GM19397 (cell line): Measurements from ENCODE around the gene KLHL21.
"Not testable (repeated sequence)": the region's sequence is repeated elsewhere in the genome, so short reads cannot be mapped to it uniquely, and the experiment has no call there.

Experiments used
- ATAC-seq: cut with Tn5 transposase; IDR thresholded peaks from one replicate; pipeline ENCODE4 v1.9.1; 2021; ENCODE audit warnings: mild to moderate bottlenecking, moderate library complexity; ENCODE audit not compliant: unreplicated experiment

Gene KLHL21, protein sequence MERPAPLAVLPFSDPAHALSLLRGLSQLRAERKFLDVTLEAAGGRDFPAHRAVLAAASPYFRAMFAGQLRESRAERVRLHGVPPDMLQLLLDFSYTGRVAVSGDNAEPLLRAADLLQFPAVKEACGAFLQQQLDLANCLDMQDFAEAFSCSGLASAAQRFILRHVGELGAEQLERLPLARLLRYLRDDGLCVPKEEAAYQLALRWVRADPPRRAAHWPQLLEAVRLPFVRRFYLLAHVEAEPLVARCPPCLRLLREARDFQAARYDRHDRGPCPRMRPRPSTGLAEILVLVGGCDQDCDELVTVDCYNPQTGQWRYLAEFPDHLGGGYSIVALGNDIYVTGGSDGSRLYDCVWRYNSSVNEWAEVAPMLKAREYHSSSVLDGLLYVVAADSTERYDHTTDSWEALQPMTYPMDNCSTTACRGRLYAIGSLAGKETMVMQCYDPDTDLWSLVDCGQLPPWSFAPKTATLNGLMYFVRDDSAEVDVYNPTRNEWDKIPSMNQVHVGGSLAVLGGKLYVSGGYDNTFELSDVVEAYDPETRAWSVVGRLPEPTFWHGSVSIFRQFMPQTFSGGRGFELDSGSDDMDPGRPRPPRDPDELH

DNA sequence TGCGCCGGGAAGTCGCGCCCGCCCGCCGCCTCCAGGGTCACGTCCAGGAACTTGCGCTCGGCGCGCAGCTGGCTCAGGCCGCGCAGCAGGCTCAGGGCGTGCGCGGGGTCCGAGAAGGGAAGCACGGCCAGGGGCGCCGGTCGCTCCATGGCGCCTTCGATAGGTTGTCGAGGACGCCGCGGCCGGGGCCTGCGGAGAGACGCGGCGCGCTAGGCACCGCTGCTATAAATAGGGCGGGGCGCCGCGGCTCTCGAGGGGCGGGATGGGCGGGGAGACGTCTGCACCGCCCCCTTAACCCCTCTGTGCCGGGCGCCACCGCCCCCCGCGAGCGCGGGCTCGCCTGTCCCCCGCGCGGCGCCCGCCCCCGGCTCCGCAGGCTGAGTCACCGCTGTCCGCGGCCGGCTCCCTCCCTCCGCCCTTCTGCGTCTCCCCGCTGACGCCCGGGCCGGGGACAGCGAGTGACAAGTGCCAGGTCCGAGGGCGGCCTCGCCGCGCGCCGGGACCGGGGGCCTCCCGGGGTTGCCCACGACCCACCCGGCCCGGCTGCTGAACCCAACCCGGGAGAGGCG, at the start of gene KLHL21:
KLHL21 (minus strand) TSS at position 201 of the 569 bp plus-strand sequence; CDS start at position 149, 52 bp downstream.
- ATAC-seq: peak; percentile 51

DNA sequence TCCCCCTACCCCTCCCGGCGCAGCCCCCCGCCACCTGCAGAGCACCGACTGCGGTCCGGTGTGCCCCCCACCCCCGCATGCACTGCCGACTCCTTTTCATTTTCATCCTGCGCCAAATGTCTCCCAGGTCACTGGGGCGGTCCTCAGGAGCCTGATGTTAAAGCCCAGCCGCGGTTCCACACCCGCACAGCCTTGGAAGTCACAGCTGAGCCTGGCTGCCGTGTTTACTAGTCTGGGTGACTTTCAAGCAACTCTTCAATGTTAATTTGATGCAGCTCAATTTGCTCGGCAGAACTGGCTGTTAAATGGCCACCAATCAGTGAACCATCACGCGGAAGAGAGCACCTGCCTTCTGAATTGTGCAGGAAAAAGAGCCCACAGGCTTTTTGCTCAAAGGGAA, 49.2 kb upstream of the KLHL21 start:
- no peak for ATAC-seq

DNA sequence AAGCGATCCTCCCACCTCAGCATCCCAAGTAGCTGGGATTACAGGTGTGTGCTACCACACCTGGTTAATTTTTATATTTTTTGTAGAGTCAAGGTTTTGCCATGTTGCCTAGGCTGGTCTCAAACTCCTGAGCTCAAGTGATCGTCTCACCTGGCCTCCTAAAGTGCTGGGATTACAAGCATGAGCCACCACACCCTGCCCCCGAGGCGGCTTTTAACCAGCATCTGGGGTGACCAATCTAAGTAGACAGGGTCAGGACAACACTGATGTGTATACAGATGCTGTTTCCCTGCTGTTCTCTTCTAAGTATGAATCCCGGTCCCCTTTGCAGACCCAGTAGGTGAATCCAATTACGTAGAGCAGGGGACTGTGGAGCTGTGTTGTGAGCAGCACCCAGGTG, 45.9 kb upstream of the KLHL21 start:
- ATAC-seq: no peak

DNA sequence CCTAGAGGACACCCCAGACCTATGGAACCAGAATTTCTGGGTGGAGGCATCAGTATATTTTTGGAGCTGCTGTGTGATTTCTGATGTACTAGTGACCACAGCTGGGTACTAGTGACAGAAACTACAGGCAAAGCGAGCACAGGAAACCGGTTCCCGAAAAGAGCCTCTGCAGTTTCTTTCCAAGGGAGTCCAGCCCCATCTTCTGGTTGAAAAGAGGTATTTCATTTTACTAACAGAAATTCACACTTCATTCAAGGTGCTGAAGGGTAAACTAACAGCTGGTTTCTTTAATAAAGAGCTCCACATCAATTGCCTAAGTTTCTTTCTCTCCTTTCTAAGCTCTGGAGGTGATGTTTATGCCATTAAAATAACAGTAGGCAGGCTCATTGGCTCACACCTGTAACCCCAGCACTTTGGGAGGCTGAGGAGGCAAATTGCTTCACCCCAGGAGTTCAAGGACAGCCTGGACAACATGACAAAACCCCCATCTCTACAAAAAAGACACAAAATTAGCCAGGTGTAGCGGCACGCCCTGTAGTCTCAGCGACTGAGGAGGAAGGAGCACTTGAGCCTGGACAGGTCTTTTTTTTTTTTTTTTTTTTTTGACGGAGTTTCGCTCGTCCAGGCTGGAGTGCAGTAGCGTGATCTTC, 44.0 kb upstream of the KLHL21 start:
- no peak for ATAC-seq

DNA sequence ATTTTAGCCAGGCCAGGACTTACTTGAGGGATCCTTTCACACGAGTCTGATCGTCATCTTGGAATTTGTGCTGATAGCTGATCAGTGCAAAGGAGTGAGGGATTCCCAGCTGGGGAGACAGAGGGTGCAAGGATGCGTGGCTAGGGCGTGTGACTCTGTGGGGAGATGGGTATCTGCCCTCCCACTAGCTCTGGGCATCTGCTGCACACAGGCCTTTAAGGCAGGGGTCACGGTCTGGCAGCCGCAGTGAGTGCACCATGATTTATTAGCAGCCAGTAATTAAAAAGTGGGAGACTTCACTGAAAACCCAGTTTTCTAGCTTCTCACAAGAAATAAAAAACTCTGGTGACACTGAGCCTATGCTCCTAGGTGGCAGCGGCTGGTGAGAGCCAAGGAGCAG, 42.3 kb upstream of the KLHL21 start:
- ATAC-seq: no peak

DNA sequence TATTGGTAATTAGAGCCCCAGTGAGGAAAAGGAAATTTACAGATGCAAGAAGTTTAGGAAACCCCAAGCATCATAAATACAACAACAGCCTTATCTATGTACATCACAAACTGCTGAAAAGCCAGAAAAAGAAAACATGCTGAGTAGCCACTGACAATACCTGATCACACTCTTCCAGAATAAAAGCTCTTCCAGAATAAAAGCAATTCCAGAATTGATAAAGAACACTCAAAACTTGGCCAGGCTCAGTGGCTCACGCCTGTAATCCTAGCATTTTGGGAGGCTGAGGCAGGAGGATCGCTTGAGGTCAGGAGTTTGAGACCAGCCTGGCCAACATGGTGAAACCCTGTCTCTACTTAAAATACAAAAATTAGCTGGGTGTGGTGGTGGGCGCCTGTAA, 38.2 kb upstream of the KLHL21 start:
- ATAC-seq: not testable (repeated sequence)

DNA sequence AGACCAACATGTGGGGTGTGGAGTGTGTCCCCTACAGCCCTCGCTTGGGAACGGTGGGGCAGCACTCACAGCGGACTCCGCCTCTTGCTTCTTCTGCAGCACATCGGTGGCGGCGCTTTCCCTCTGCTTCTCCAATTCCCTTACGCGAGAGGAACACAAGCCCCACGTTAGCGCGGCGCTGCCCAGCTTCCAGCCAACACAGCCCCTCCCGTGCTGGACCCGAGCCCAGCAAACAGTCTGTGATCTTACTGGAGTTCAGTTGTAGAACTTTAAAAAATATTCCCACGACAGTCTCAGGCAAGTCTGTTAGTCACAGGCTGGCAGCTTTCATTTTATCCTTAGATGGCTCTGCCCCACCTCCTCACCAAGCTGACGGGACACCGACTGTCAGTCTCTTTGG, 35.6 kb upstream of the KLHL21 start:
- no peak for ATAC-seq

DNA sequence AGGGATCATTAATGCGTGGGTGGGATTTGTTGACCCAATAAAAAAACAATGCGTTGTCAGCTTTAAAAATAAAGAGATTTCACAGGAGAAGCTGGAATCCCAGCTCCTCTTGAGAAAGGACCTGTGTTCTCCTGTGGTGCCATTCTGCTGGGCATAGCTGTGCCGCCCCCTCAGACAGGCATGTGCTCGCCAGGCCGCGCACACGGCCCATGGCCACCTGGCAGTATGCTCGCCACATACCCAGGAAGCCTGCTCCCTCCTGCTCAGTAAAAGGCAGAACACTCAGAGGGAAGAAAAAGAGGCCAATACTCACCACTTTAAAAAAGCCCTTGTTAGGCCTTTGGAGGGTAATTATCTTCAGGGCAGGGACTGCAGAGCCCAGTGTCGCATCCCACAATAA, 35.1 kb upstream of the KLHL21 start:
- no peak for ATAC-seq

DNA sequence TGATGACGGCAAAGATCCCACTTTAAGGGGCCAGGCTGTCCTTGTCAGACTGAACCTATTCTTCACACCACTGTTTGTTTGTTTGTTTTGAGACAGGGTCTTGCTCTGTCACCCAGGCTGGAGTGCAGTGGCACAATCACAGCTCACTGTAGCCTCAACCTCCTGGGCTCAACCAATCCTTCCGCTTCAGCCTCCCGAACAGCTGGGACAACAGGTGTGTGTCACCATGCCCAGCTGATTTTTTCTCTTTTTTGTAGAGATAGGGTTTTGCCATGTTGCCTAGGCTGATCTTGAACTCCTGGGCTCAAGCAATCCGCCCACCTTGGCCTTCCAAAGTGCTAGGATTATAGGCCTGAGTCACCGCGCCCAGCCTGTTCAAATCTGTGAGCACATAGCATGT, 34.1 kb upstream of the KLHL21 start:
- not testable (repeated sequence) for ATAC-seq

DNA sequence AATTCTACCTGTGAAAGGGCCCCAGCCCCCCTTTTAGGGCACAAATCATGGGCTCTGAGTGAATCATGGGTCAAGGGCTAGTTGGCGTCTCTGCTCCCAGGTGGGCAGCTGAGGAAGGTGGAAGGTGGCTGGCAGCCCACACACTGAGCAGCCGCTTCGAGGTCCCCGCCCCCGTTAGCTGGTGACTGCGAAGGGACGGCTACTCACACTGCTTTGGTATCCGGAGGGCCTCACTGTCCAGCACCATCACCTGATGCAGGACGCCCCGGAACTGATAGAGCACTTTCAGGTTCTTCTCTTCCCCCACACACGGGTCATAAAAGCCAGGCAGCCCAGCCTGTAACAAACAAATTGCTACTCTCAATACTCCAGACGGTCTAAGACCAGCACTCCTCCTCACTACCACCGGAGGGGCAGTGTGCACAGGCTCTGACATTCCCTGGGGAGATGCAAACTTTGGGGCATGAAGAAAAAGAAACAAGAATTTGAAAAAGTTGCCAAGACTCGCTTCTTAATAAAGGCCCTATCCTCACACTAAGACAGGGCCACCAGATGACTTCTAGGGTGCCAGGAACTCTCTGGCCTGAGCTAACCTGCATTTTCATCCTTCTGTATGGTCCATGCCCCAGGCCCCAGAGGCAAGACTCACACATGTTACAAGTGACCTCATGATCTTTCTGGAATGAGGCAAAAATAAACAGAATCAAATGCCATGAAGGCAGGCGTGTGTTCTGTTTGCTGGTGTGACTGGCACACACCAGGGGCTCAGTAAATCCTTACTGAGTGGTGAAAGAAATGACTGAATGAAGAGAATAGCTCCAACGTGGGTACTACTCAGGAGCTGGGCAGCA, 33.5 kb upstream of the KLHL21 start:
- no peak for ATAC-seq

DNA sequence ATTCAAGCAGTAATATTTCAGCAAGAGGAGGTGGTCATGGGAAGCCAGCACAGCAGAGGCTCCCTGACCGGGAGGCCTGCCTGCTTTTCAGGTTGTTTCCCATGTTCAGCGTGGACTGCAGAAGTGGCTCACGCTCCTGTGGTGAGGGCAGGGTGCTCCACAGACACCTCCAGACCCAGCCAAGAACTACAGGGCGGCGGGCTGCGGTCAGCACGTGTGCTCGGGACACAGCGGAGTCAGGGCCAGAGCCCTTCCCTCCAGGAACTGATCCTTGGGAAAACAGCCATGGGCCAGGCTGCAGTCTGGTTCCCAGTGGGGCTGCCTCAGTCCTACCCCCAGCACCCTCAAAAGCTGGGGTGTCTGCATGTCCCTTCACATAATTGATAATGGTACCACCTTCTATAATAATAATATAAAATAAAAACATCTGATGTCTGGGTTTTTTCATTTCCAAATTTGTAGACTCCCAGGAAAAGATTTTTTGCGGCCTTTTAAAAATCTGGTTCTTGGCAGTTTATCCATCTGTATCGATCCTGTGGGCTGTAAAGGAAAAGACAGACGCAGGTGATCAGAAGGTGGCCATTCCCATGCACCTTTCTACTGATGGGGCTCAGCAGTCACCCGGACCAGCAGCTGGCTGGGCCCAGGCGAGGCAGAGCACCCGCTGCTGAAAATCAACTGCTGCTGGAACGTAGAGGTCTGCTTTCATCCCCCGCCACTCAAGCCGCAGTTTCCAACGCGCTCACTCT, 32.7 kb upstream of the KLHL21 start:
- ATAC-seq: no peak

DNA sequence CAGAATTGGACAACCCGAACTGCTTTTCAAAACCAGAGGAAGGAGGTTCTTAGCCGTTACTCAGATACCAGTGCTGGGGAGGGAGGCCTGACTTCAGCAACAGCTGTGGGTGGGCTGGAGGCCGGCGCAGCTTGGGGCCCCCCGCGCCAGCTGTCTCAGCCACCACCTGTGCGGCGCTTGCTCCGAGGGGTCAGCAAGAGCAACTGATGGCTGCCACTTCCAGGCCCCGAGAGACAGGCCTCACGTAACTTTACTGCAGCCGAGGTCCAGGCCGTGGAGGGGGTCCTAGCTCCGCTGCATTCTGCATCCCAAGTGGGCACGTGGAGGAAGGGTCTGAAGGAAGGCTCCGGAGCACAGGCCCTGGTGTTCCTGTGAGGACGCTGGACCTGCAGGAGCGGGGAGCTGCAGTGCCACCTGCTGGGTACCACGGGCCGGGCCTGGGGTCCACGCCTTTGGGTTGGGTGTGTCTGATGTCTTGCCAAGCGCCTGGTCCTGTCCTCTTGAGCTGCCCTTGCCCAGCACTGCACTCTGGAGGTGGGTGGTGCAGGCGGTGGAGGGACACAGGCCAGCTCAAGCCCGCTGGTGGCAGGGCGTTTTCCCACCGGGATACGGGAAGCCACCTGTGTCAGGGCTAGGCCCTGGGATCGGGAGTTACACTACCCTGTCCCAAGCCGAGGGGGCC, 31.8 kb upstream of the KLHL21 start:
- no peak for ATAC-seq

DNA sequence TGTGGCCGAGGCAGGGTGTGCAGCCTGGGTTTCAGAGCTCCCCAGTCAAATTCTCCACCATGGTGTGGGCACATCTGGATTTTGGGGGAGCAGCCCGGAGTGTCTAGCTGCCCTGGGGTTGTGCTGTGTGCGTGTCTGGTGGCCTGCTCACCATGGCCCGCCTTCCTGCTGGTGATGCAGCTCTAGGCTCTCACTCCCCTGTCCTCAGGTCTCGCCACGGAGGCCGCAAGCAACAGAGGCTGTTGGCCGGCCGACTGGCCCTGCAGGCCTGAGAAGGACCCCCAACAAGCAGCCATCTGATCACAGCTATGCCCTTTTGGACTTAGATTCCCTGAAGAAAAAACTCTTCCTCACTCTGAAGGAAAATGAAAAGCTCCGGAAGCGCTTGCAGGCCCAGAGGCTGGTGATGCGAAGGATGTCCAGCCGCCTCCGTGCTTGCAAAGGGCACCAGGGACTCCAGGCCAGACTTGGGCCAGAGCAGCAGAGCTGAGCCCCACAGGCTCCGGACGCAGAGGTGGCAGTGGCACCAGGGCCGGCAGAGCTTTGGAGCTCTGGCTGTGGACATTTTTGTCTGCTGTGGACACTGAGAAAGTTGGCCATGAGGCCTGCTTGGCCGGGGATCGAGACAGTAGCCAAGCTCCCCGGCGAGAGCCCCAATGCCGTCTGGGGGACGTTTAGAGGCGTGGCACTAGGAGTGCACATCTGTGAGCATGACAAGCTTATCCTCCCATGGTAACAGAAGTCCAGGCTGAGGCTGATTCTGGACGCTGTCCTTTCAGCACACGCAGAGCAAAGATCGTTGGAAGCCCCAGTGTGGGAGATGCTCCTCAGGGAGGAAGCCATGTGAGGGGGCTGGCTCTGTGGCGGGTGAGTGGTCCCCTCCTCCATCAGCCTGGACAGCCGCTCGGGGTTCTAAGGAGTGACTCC, 30.2 kb upstream of the KLHL21 start:
- ATAC-seq: no peak

DNA sequence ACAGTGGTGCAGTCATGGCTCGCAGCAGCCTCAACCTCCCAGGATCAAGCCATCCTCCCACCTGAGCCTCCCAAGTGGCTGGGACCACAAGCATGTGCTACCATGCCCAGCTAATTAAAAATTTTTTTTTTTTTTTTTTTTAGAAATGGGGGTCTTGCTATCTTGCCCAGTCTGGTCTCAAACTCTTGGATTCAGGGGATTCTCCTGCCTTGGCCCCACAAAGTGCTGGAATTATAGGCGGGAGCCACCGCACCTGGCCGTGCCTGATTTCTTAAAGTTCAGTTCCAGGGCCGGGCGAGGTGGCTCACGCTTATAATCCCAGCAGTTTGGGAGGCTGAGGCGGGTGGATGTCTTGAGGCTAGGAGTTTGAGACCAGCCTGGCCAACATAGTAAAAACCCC, 28.4 kb upstream of the KLHL21 start:
- ATAC-seq: no peak

DNA sequence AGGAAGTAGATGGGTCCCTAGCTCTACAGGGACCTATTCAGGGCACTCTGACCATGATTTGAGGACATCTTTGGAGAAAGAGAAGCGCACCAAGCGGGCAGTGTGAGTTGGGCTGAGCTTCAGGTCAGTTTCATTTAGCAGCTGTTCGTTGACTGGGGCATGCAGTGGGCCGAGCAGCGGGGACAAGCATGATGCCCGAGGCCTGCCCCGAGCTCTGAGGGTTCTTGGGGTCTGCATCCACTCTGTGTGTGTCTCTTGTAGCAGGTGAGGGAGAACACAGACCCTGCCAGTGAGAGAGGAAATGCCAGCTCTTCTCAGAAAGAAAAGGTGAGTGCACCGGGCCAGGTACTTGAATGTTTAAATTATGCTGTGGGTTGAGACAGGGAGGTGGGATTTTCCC, 27.4 kb upstream of the KLHL21 start:
- ATAC-seq: no peak

DNA sequence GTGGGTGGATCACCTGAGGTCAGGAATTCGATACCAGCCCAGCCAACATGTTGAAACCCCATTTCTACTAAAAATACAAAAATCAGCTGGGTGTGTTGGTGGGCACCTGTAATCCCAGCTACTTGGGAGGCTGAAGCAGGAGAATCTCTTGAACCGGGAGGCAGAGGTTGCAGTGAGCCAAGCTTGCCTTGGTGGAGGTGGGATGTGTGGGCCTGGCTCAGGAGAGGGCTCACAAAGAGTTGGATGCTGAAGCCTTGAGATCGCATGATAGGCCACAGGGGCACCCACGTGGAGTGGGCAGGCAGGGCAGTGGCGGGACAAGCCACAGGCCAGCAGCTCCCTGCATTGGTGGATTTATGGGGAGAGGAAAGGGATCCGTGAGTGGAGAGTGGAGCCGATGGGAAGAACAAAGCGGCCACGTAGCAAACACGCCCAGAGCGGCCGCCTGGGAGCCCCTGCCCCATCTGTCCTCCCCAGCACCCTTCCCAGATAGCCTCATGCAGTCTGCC, 26.4 kb upstream of the KLHL21 start:
- ATAC-seq: no peak

DNA sequence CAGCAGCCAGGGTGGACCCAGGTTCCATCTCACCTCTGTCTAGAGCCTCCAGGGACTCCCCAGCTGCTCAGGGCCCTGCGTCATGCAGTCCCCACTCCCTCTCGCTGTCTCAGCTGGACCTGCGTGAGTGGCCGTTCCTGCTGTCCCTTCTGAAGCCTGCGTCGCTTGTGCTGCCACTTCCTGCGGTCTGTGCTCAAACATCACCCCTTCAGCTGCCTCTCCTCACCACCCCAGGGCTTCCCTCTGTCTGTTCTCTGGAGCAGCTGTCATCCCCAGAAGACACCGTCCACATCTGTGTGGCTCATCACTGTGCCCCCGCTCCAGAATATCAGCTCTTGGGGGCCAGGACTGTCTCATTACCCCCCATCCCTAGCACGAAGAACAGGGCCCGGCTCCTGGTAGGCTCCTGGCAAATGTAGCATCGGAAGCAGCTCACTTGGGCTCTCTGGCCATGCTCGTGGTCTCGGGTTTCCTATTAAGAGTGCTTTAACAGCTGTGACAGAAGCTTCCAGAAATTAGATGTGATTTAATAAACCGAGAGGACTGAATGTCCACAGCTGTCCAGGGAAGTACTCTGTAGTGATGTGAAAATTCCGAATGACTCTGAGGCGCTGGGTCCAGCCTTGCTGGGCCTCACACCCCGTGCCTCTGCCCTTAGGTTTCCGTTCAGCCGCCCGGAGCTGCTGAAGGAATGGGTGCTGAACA, 25.3 kb upstream of the KLHL21 start:
- no peak for ATAC-seq

DNA sequence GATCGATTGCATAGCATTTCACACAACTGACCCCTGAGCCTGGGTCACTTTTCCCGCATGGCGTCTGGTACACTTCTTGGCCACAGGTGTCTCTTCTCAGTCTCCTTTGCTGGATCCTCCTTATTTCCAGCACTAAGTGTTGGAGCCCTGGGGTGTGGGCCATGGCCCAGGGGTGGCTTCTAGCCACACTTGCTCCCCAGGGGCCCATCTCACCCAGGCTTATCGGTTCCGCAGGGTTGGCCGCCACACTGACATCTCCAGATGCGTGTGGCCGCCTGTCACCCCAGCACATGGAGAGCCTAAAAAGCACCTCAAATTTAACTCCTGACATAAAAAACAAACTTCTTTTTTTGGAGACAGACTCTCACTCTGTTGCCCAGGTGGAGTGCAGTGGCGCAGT, 24.4 kb upstream of the KLHL21 start:
- ATAC-seq: no peak
